GM18519 (cell line): ENCODE measurements around the gene OPN4.

Experiments used
- ATAC-seq: cut with Tn5 transposase; IDR thresholded peaks from one replicate; pipeline ENCODE4 v1.9.1; 2021; ENCODE audit warnings: mild to moderate bottlenecking, moderate library complexity; ENCODE audit not compliant: unreplicated experiment, low FRiP score

The OPN4 gene

GRCh38 chr10:86715156-86715795, 60.9 kb downstream of the OPN4 start:
- ATAC-seq = no peak

DNA sequence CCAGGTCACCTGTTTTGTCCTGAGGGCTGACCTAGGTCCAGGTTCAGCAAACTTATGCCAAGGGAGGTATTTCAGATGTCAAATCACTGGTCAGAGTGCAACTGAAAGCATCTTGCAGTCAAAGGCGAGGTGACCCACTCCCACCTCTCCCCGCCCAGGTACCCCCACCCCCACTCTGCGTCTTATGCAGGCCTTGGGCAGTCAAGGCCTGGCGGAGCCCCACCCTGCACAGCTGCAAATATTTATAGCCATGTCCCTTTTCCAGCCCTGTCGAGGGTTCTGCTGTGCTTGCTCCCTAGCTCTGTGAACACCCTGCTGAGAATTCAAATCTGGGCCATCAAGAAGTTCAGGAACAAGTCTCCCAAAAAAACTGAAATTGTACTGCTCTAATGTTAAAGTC, 61.5 kb downstream of the OPN4 start:
- no peak for ATAC-seq
